ENCODE measurements around the gene COL24A1. TPM values are rescaled to one million over a fixed set of nuclear protein-coding genes. Genes with fewer than 3 reads are reported as not detected.

COL24A1 gene
- total and polyA plus RNA-seq, 2 donors (not counting 3 experiments of a cell fraction or from before 2014, with no cell fraction given): 0.03 TPM; not detected in 1

DNA sequence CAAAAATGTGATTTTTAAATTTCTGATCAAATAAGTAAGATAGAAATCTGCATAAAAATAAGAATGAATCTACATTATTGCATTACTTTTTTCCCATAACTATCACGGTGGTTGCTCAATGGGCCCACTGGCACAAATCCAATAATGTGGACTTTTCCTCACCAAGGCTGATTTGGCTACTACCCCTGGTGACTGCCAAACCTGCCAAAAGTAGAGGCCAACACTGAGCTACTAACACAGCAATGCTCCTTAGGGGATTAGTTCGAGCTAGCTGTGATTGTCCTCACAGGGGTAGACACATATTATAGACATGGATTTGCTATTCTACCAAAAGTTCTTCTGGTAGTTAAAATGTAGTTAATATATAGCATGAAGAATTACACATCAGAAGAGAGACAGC is 340.7 kb downstream of the COL24A1 start:
- H3K79me2 ChIP-seq (ENCODE audit: control insufficient read depth, insufficient read depth, low read length): no peaks in the 10 kb centered on the region
- dilution Hi-C loops (cut with MboI; ENCODE audit: extremely low pct_ligation_motif_present, low sequenced_read_pairs): no loop called here
- no peaks in the 10 kb centered on the region for H3K36me3 ChIP-seq (ENCODE audit: control insufficient read depth in 2 of 2, extremely low read depth in 1 of 2, insufficient read depth in 2 of 2, low read length in 2 of 2)
- intact Hi-C loops (cut with micrococcal nuclease): no loop called here
- H3K9me3 ChIP-seq (replicated peaks; ENCODE audit: control insufficient read depth, insufficient read depth, low read length): no peaks in the 10 kb centered on the region
- CTCF ChIA-PET: no interaction called here
- H3K9me1 ChIP-seq (replicated peaks; ENCODE audit: control insufficient read depth, extremely low read depth, insufficient read depth, low read length): no peaks in the 10 kb centered on the region
- no peak overlapping the region for H2AFZ ChIP-seq (ENCODE audit: low read depth, low read length)
- H3K9ac ChIP-seq (replicated peaks; ENCODE audit: extremely low read depth, insufficient read depth, low read length): no peak overlapping the region
- H3K4me2 ChIP-seq (ENCODE audit: insufficient read depth, low read length): no peak overlapping the region
- DNase-seq (ENCODE audit: low read depth, low spot score) (no peak), FAIRE-seq (no peak)
- no TSS peak for BruUV-seq (replicated peaks)
- H3K27me3 ChIP-seq (ENCODE audit: control insufficient read depth in 2 of 2, insufficient read depth in 2 of 2, low read length in 2 of 2): peaks cover 0 to 11% of the 10 kb centered on the region in 2 experiments
- no peak overlapping the region for H3K4me3 ChIP-seq (replicated peaks in 1 of 3; ENCODE audit: insufficient read depth in 1 of 3, low read depth in 1 of 3, low read length in 3 of 3)
- POLR2A ChIA-PET: no interaction called here
- H3K27ac ChIP-seq (ENCODE audit: insufficient read depth, low read depth, low read length): no peak overlapping the region
- TF ChIP-seq POLR2AphosphoS5 (IDR thresholded peaks at IDR 0.05; ENCODE audit: insufficient read depth, low read depth, low read length) (no peak), MYC (IDR thresholded peaks at IDR 0.05; ENCODE audit: low read depth, low read length) (no peak), GATA2 (IDR thresholded peaks at IDR 0.05; ENCODE audit: insufficient read depth, insufficient read length, low read depth, low read length) (no peak), POLR2A (IDR thresholded peaks at IDR 0.05; ENCODE audit: low read depth, low read length) (no peak), JUN (IDR thresholded peaks at IDR 0.05; ENCODE audit: borderline replicate concordance, insufficient read depth, insufficient read length, low read depth) (no peak), EZH2 (IDR thresholded peaks at IDR 0.05; ENCODE audit: borderline replicate concordance, low read depth, low read length, severe bottlenecking) (no peak), FOS (IDR thresholded peaks at IDR 0.05; ENCODE audit: borderline replicate concordance, insufficient read depth, low read length) (no peak)
- TF ChIP-seq, protein P1, sequence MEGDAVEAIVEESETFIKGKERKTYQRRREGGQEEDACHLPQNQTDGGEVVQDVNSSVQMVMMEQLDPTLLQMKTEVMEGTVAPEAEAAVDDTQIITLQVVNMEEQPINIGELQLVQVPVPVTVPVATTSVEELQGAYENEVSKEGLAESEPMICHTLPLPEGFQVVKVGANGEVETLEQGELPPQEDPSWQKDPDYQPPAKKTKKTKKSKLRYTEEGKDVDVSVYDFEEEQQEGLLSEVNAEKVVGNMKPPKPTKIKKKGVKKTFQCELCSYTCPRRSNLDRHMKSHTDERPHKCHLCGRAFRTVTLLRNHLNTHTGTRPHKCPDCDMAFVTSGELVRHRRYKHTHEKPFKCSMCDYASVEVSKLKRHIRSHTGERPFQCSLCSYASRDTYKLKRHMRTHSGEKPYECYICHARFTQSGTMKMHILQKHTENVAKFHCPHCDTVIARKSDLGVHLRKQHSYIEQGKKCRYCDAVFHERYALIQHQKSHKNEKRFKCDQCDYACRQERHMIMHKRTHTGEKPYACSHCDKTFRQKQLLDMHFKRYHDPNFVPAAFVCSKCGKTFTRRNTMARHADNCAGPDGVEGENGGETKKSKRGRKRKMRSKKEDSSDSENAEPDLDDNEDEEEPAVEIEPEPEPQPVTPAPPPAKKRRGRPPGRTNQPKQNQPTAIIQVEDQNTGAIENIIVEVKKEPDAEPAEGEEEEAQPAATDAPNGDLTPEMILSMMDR (IDR thresholded peaks at IDR 0.05; ENCODE audit: extremely low read depth in 1 of 2, insufficient read depth in 1 of 2, low read depth in 1 of 2, low read length in 2 of 2): no peak
- TF ChIP-seq, protein P2, sequence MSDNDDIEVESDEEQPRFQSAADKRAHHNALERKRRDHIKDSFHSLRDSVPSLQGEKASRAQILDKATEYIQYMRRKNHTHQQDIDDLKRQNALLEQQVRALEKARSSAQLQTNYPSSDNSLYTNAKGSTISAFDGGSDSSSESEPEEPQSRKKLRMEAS (IDR thresholded peaks at IDR 0.05; ENCODE audit: insufficient read depth, insufficient read length): no peak
- no peaks in the 10 kb centered on the region for H3K4me1 ChIP-seq (ENCODE audit: control insufficient read depth, extremely low read depth, insufficient read depth, low read length)
- no peaks in the 10 kb centered on the region for H4K20me1 ChIP-seq (replicated peaks; ENCODE audit: control insufficient read depth, extremely low read depth, insufficient read depth, low read length)

Measured in endothelial cell of umbilical vein (primary cell).